Heart left ventricle (tissue), 16 donors: ENCODE data around the gene BFSP1. TPM values are rescaled to one million over a fixed set of nuclear protein-coding genes. Genes with fewer than 3 reads are reported as not detected.

Experiments used
- ATAC-seq, 4 donors: fragments of 200-7000 bp; cut with Tn5 transposase; one replicate each; pipeline ENCODE4 v1.9.1; 2020 to 2022; ENCODE audit warnings: moderate library complexity in 4 of 4, mild to moderate bottlenecking in 3 of 4, moderate number of reproducible peaks in 1 of 4
- DNase-seq, 5 donors: peaks; one replicate each; pipeline ENCODE4 v3.0.0-alpha.2; 2020
- H3K27ac ChIP-seq, 12 donors: fragments of 200-600 bp; sonication (generic) in 4 of 12; one replicate each; pipeline versions ENCODE4 v1.5.0 to v1.8.0; 2016 to 2022; ENCODE audit warnings: mild to moderate bottlenecking in 2 of 12
- H3K27me3 ChIP-seq, 9 donors: fragments of 200-600 bp; sonication (generic) in 2 of 9; one replicate each; pipeline versions ENCODE4 v1.5.1 to v1.8.0; 2016 to 2022; ENCODE audit warnings: mild to moderate bottlenecking in 3 of 9
- H3K36me3 ChIP-seq, 9 donors: fragments of 200-600 bp; sonication (generic) in 2 of 9; one replicate each; pipeline versions ENCODE4 v1.5.0 to v1.8.0; 2018 to 2022; ENCODE audit warnings: mild to moderate bottlenecking in 2 of 9
- H3K4me1 ChIP-seq, 12 donors: fragments of 200-600 bp; sonication (generic) in 4 of 12; one replicate each; pipeline versions ENCODE4 v1.5.0 to v1.8.0; 2016 to 2022; ENCODE audit warnings: mild to moderate bottlenecking in 3 of 12
- H3K4me3 ChIP-seq, 12 donors: fragments of 200-600 bp; sonication (generic) in 4 of 12; one replicate each; pipeline versions ENCODE4 v1.5.0 to v1.8.0; 2017 to 2022; ENCODE audit warnings: mild to moderate bottlenecking in 9 of 12, moderate library complexity in 4 of 12
- H3K9me3 ChIP-seq, 12 donors: fragments of 200-600 bp; sonication (generic) in 4 of 12; one replicate each; pipeline versions ENCODE4 v1.5.0 to v1.8.0; 2016 to 2022; ENCODE audit warnings: mild to moderate bottlenecking in 1 of 12
- POLR2A ChIP-seq, 2 donors: fragments of 450-650 bp; IDR thresholded peaks; one replicate each; pipeline ENCODE4 v1.6.1; 2017; ENCODE audit warnings: antibody characterized with exemption in 2 of 2, mild to moderate bottlenecking in 2 of 2, moderate library complexity in 2 of 2
- whole genome bisulfite sequencing, 4 donors: extraction: QIAGEN DNeasy Blood & Tissue Kit in 2 of 4; methylation state at CpG; one replicate each; pipeline versions ENCODE4 v1.1.5 to v1.1.7; 2013 to 2018; 5-methylcytosine and 5-hydroxymethylcytosine counted together
- intact Hi-C, 10 donors: fragments of 100-400 bp; cut with DNase I; formaldehyde crosslinking; loops; one replicate each; pipeline versions ENCODE4 v1.11.1 to v1.14.2; 2022
- polyA plus RNA-seq, 2 donors: library from polyadenylated mRNA; stranded (reverse); fragments of 200-250 nt; gene quantifications; one replicate each; pipeline ENCODE4 v1.2.3, GENCODE V29; 2013
- total RNA-seq, 9 donors: library from RNA; depleted of rRNA in 2 of 9; stranded (reverse); fragments of >200 nt in 2 of 9; fragmentation: NEBNext Ultra II Directional in 3 of 9; extraction: Animal tissue kit (Norgen Biotek cat#: 25700) in 3 of 9; gene quantifications; one replicate each; pipeline versions ENCODE4 v1.1.0 to v1.2.4, GENCODE V29; 2016 to 2023
- TF ChIP-seq, protein P1 (sequence below), 12 donors: fragments of 200-600 bp; sonication (generic) in 4 of 12; IDR thresholded peaks; one replicate each; pipeline versions ENCODE4 v1.5.0 to v1.8.0; 2018 to 2022; ENCODE audit warnings: antibody characterized with exemption in 12 of 12, mild to moderate bottlenecking in 5 of 12
- donor health status: ischemic (EF 13 %, LVEDD 7.1; RV severe dilation, severe dysfunction).
- donor health status: healthy with polysubstance abuse.
- donor health status: DM: no; HTN: yes; CAD: no.
- donor health status: DM: no; HTN: no; CAD: no.
- donor health status: ischemic (EF 25% LVEDD 6.9; RV normal size, moderate dysfunction).
- donor health status: ischemic (EF 25% LVEDD 5.7; RV mildly dilated, moderate dysfunction).
- donor health status: healthy.
- donor health status: DM: yes; HTN: yes; CAD: no.
- donor health status: ischemic (EF 35%, LVEDD 5.7; RV mildly dilated, moderate dysfunction).
- donor health status: nonischemic (EF 11% LVEDD 7.7; RV severe dilation, severe dysfunction).
- donor health status: DM: yes; HTN: yes; CAD: no.
- donor health status: PGD.
- donor health status: ischemic (EF 29% LVEDD 5.4; RV normal size, mild dysfunction).
- donor health status: nonischemic (EF 23%, LVEDD 6.1; RV moderate dilation, normal function).

Gene BFSP1
- total and polyA plus RNA-seq, 11 donors: 0.11 to 1.4 (median 0.63) TPM

GRCh38 chr20:17473659-17474058, 57.5 kb downstream of the BFSP1 start:
- Histone ChIP-seq H3K4me1 (no peaks in the 10 kb centered on the region), H3K27me3 (no peaks in the 10 kb centered on the region), H3K4me3 (no peak overlapping the region), H3K36me3 (no peaks in the 10 kb centered on the region), H3K27ac (no peak overlapping the region), H3K9me3 (no peaks in the 10 kb centered on the region)
- ATAC-seq (no peak), DNase-seq (no peak)
- TF ChIP-seq POLR2A (IDR thresholded peaks at IDR 0.05): no peak
- TF ChIP-seq, protein P1, sequence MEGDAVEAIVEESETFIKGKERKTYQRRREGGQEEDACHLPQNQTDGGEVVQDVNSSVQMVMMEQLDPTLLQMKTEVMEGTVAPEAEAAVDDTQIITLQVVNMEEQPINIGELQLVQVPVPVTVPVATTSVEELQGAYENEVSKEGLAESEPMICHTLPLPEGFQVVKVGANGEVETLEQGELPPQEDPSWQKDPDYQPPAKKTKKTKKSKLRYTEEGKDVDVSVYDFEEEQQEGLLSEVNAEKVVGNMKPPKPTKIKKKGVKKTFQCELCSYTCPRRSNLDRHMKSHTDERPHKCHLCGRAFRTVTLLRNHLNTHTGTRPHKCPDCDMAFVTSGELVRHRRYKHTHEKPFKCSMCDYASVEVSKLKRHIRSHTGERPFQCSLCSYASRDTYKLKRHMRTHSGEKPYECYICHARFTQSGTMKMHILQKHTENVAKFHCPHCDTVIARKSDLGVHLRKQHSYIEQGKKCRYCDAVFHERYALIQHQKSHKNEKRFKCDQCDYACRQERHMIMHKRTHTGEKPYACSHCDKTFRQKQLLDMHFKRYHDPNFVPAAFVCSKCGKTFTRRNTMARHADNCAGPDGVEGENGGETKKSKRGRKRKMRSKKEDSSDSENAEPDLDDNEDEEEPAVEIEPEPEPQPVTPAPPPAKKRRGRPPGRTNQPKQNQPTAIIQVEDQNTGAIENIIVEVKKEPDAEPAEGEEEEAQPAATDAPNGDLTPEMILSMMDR (IDR thresholded peaks at IDR 0.05): no peak
- intact Hi-C loops: no loop called here
- WGBS, 4 donors: 76 to 84% (median 82%) methylated on average over 6 of the region's 6 CpGs

- Histone ChIP-seq H3K27ac (no peak overlapping the region), H3K9me3 (no peaks in the 10 kb centered on the region), H3K4me1 (no peaks in the 10 kb centered on the region), H3K4me3 (no peak overlapping the region), H3K27me3 (no peaks in the 10 kb centered on the region), H3K36me3 (no peaks in the 10 kb centered on the region)
- TF ChIP-seq, protein P1 (IDR thresholded peaks at IDR 0.05): no peak
- no peak for TF ChIP-seq POLR2A (IDR thresholded peaks at IDR 0.05)
- WGBS, 4 donors: 77 to 80% (median 79%) methylated on average over 10 of the region's 10 CpGs
- ATAC-seq (no peak), DNase-seq (no peak)
- intact Hi-C loops: no loop called here
Observed at GRCh38 chr20:17471606-17472187, 59.5 kb downstream of the BFSP1 start.

- no peak for ATAC-seq
- no peak for TF ChIP-seq POLR2A (IDR thresholded peaks at IDR 0.05)
- TF ChIP-seq, protein P1 (IDR thresholded peaks at IDR 0.05): no peak
- Histone ChIP-seq H3K27ac (no peak overlapping the region), H3K9me3 (no peaks in the 10 kb centered on the region), H3K4me1 (no peaks in the 10 kb centered on the region), H3K36me3 (no peaks in the 10 kb centered on the region), H3K27me3 (no peaks in the 10 kb centered on the region), H3K4me3 (no peak overlapping the region)
- 73 to 81% (median 76%) methylated on average over 9 of the region's 9 CpGs for WGBS, 4 donors
- intact Hi-C loops: no loop called here
- no peak for DNase-seq
Observed at GRCh38 chr20:17470973-17471372, 60.2 kb downstream of the BFSP1 start.

GRCh38 chr20:17470521-17470920, 60.7 kb downstream of the BFSP1 start:
- Histone ChIP-seq H3K9me3 (no peaks in the 10 kb centered on the region), H3K27me3 (no peaks in the 10 kb centered on the region), H3K4me3 (no peak overlapping the region), H3K4me1 (no peaks in the 10 kb centered on the region), H3K27ac (no peak overlapping the region), H3K36me3 (no peaks in the 10 kb centered on the region)
- DNase-seq: no peak
- TF ChIP-seq, protein P1 (IDR thresholded peaks at IDR 0.05): no peak
- TF ChIP-seq POLR2A (IDR thresholded peaks at IDR 0.05): no peak
- intact Hi-C loops: no loop called here
- 83 to 93% (median 87%) methylated on average over 5 of the region's 5 CpGs for WGBS, 4 donors
- no peak for ATAC-seq
